Measurements from ENCODE around the gene DHDDS.
A peak's percentile ranks its signal among the peaks of the same experiment; 100 is the strongest.

The DHDDS gene

DNA sequence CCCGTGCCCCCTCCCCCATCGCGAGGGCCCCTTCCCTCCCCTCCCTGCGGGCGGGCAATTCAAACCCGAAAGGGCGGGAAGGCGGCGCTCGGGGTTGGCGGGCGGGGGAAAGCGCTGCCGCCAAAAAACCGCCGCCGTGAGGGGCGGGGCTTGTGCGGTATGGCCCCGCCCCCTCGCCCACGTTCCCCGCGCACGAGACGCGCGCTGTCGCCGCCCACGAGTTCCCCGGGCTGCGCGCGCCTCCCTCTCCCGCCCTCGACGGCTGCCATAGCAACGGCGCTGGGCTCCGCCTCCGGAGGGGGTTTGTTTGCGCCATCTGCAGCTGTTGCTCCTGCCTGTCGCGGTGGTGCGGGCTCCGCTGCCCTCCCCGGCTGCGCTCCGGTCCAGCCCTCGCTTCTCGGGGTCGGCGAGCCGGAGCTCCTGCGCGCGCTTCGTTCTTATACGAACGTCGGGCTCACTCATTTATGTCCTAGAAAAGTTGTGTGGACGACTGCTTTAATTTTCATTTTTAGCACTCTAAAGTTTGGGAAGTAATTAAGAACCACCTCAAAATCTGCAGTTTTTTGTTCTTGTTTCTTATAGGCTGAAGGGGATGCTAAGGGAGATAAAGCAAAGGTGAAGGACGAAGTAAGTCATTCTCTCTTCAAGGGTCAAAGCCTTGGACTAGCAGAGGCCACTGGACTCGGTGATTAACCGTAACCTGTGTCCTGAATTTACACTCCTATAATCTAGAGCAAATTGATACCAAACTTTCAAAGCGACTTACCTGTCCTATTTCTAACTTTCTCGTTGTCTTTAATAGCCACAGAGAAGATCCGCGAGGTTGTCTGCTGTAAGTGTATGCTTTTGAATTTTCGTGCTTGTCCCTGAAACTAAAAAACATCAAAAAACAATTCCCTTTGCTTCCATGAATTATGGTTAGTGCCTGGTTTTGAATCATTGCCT is 41.1 kb downstream of the DHDDS start:
- peak overlapping the region; percentile 82 for H3K4me3 ChIP-seq (ENCODE audit: low read depth, low read length)
- DNase-seq (ENCODE audit: low read depth): peak; percentile 77
- TF ChIP-seq, protein P1, sequence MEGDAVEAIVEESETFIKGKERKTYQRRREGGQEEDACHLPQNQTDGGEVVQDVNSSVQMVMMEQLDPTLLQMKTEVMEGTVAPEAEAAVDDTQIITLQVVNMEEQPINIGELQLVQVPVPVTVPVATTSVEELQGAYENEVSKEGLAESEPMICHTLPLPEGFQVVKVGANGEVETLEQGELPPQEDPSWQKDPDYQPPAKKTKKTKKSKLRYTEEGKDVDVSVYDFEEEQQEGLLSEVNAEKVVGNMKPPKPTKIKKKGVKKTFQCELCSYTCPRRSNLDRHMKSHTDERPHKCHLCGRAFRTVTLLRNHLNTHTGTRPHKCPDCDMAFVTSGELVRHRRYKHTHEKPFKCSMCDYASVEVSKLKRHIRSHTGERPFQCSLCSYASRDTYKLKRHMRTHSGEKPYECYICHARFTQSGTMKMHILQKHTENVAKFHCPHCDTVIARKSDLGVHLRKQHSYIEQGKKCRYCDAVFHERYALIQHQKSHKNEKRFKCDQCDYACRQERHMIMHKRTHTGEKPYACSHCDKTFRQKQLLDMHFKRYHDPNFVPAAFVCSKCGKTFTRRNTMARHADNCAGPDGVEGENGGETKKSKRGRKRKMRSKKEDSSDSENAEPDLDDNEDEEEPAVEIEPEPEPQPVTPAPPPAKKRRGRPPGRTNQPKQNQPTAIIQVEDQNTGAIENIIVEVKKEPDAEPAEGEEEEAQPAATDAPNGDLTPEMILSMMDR (IDR thresholded peaks at IDR 0.05; ENCODE audit: low read depth, low read length, missing control alignments): no peak
- in situ Hi-C loops (cut with HindIII; ENCODE audit: low sequenced_read_pairs): no loop called here

DNA sequence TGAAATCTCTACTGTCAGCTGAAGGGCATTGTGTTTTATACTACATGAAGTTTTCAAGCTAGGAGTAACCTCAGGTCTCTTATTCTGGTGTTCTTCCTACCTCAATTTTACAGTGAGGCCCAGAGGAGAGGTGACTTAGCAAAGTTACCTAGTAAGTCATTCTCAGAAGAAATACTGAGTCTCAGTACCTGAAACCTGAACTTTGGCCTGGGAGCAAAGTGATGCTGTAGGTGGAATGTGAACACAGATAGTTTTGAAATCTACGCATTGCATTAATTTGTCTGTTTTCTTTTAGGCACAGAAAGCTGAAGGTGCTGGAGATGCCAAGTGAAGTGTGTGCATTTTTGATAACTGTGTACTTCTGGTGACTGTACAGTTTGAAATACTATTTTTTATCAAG is 42.7 kb downstream of the DHDDS start:
- in situ Hi-C loops (cut with HindIII; ENCODE audit: low sequenced_read_pairs): no loop called here
- no peak overlapping the region for H3K4me3 ChIP-seq (ENCODE audit: low read depth, low read length)
- TF ChIP-seq, protein P1 (IDR thresholded peaks at IDR 0.05; ENCODE audit: low read depth, low read length, missing control alignments): no peak
- DNase-seq (ENCODE audit: low read depth): no peak

DNA sequence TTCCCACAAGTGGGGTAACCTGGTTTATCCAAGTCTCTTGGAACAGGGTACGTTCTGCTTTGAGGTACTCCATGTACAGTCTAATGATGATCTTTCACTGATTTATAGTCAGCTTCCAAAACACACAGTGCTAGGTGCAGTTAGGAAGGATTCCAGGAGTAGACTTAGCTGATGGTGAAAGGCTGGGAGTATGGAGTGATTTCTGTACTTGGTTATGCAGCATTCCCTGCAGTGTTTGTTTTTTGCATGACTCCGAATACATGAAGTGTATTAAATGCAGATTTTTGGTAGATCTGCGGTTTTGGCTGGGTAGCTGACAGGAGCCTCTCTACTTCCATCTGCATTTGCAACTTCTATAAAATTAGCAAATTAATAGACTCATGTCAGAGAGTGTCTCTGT is 43.9 kb downstream of the DHDDS start:
- DNase-seq (ENCODE audit: low read depth): no peak
- in situ Hi-C loops (cut with HindIII; ENCODE audit: low sequenced_read_pairs): no loop called here
- TF ChIP-seq, protein P1 (IDR thresholded peaks at IDR 0.05; ENCODE audit: low read depth, low read length, missing control alignments): no peak
- H3K4me3 ChIP-seq (ENCODE audit: low read depth, low read length): no peak overlapping the region

DNA sequence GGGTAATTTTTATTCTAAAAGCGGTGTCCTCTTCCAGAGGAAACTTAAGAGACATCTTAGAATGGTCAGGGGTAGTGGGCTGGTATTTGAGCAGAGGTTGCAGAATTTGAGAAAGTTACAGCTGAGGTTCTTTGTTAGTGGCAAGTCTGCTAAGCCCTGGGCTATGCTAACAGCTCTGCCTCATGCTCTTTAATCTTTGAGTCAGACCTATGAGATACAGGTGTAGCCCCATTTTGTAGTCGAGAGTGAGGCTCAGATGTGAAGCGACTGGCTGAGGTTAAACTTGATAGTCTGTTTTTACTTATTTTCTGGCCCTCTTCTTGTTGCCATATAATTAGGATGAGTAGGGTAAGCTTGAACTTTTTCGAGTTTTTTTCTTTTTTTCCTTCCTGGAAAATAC is 44.8 kb downstream of the DHDDS start:
- H3K4me3 ChIP-seq (ENCODE audit: low read depth, low read length): no peak overlapping the region
- in situ Hi-C loops (cut with HindIII; ENCODE audit: low sequenced_read_pairs): no loop called here
- DNase-seq (ENCODE audit: low read depth): no peak
- TF ChIP-seq, protein P1 (IDR thresholded peaks at IDR 0.05; ENCODE audit: low read depth, low read length, missing control alignments): no peak

DNA sequence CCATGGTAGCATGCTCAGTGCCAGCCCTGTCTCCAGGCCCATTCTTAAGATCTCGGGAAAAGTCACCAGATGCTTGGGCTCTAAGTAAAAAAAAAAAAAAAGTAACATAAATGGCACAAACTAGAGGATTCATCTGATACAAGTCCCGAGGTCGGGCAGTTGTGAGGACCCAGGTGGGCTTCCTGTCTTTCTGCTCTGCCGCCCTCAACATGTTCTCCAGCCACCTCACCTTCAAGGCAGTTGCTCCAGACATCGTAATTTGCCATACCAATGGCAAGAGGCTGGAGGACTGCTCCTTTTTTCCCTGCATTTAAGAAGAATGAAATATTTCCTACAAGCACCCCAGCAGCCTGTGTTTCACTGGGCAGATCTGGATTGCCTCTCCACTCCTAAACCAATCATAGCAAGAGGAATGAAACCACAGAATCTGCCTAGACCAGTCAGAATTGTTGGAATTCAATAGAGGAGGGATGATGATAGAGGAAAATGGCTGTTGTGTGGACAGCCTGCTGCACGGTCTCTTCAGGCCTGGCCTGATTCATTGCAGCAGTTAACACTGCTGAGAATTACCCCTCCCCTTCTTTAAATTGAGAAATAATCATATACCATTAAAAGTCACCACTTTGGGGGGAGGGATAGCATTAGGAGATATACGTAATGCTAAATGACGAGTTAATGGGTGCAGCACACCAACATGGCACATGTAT is 45.5 kb downstream of the DHDDS start:
- TF ChIP-seq, protein P1 (IDR thresholded peaks at IDR 0.05; ENCODE audit: low read depth, low read length, missing control alignments): no peak
- in situ Hi-C loops (cut with HindIII; ENCODE audit: low sequenced_read_pairs): no loop called here
- no peak overlapping the region for H3K4me3 ChIP-seq (ENCODE audit: low read depth, low read length)
- no peak for DNase-seq (ENCODE audit: low read depth)

DNA sequence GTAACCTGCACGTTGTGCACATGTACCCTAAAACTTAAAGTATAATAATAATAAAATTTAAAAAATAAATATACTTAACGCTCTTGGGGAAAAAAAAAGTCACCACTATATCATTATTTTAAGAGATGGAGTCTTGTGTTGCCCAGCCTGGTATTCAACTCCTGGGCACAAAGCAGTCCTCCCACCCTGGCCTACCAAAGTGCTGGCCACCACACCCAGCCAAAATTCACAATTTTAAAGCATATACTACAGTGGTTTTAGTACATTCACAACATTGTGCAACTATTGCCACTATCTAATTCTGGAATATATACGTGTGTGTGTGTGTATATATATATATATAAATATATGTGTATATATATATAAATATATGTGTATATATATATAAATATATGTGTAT is 46.0 kb downstream of the DHDDS start:
- TF ChIP-seq, protein P1 (IDR thresholded peaks at IDR 0.05; ENCODE audit: low read depth, low read length, missing control alignments): no peak
- no peak overlapping the region for H3K4me3 ChIP-seq (ENCODE audit: low read depth, low read length)
- in situ Hi-C loops (cut with HindIII; ENCODE audit: low sequenced_read_pairs): no loop called here
- no peak for DNase-seq (ENCODE audit: low read depth)

Data from astrocyte of the cerebellum (primary cell).